CD4-positive, alpha-beta T cell treated with Interleukin-12 subunit alpha and Interleukin-12 subunit beta, for 1 hour (primary cell): ENCODE results near the gene RPS6KA5.
"Not testable (repeated sequence)": the region's sequence is repeated elsewhere in the genome, so short reads cannot be mapped to it uniquely, and the experiment has no call there.

Experiments
- DNase-seq: peaks from one replicate; pipeline ENCODE4 v3.0.0-alpha.2; 2020

RPS6KA5 gene

DNA sequence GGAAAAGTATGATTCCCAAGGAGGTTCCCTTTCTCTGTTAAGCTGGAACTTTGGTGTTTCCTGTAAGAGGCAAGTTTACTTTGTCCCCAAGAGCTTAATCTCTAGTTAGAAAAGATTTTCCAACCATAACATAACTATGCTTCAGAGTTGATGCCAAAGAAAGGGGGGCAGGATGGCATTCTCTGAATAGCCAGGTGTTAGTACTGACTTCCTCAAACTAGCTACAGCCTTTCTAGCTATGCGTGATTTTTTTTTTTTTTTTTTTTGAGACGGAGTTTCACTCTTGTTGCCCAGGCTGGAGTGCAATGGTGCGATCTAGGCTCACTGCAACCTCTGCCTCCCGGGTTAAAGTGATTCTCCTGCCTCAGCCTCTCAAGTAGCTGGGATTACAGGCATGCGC lies 204.3 kb downstream of the RPS6KA5 start:
- DNase-seq, result not testable (repeated sequence)

DNA sequence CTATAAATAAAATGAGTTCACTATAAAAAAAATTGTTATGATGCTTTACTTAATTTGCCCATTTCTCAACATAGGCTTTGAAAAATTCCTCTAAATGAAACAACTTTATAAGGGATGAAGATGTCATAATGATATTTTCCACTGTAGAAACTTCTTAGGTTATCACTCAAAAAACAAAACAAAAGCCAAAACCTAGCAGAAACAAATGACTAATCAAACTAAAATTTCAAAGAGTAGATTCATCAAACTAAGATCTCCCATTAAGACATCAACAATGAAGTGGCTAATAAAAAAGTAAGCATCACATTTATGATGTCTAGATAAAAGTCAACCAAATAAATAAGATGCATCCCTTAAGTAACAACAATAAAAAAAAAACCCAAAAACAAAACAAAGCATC lies 207.3 kb downstream of the RPS6KA5 start:
- no peak for DNase-seq

- DNase-seq, result no peak
Observed at GRCh38 chr14:90851327-90852036, 209.0 kb downstream of the RPS6KA5 start.

DNA sequence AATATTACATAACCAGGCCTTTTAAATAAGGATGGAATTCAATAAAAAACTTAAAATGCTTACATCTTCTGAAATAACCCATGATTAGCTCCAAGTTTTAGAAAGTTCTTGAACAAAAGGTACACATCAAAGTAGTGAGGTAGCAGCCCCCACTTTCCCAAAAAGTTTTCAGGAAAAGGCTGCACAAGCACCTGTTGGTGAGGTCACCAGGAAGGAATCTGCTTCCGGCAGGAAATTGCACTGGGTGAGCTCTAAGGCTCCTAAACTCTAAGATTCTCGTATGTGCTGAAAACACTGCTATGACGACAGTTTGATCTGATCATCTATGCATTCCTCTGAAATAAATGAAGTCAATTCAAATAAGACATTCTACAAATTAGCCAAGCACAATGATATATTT lies 210.0 kb downstream of the RPS6KA5 start:
- DNase-seq, result no peak

- DNase-seq, result no peak
Observed at GRCh38 chr14:90849787-90850444, 210.5 kb downstream of the RPS6KA5 start.

- no peak for DNase-seq
Observed at GRCh38 chr14:90848944-90849731, 211.3 kb downstream of the RPS6KA5 start.

GRCh38 chr14:90846511-90846910 lies 213.9 kb downstream of the RPS6KA5 start:
- DNase-seq, result no peak

- DNase-seq, result no peak
Observed at GRCh38 chr14:90844321-90844720, 216.1 kb downstream of the RPS6KA5 start.

DNA sequence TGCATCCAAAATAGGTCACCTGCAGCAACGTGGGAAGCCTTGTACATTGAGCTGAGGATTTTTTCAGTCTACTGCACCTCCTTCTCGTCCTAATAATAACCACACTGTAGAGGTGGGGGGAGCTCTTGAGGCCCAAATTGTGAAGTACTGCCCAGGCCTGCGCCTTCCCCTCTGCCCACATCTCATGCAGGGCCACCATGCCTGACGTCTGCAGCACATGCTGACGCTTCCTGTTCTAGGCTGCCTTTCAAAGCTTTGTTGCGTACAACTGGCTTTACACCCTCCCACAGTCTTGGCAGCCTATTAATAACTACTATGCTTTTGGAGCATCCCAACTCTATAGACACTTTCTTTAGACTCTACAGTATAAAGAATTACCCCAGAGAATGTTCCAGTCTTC lies 217.7 kb downstream of the RPS6KA5 start:
- DNase-seq, result no peak

DNA sequence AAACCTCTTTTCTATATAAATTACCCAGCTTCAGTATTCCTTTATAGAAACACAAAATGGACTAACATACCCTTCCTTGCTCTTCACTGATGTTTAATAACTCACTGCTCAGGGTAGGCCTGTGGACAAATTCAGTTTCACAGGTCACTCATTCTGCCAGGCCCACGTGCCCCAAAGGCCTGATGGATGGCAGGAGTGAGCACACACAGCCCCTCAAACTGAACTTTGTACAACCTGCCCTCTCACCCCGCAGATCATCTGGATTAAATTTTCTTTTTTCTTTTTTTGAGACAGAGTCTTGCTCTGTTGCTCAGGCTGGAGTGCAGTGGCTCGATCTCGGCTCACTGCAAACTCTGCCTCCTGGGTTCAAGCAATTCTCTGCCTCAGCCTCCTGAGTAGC lies 219.8 kb downstream of the RPS6KA5 start:
- DNase-seq, result not testable (repeated sequence)

DNA sequence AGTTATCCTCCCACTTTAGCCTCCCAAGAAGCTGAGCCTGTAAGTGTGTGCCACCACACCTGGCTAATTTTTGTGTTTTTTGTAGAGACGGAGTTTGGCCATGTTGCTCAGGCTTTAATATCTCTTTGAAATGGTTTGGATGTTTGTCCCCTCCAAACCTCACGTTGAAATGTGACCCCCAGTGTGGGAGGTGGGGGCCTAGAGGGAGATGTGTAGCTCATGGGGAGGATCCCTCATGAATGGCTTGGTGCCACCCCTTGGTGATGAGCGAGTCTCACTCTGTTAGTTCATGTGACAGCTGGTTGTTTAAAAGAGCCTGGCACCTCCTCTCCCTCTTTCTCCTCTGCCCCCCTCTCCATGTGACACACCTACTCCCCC lies 220.6 kb downstream of the RPS6KA5 start:
- DNase-seq, result no peak

- DNase-seq, result no peak
Observed at GRCh38 chr14:90839024-90839888, 221.2 kb downstream of the RPS6KA5 start.

GRCh38 chr14:90838531-90838930 lies 221.9 kb downstream of the RPS6KA5 start:
- not testable (repeated sequence) for DNase-seq

GRCh38 chr14:90837355-90837754 lies 223.1 kb downstream of the RPS6KA5 start:
- DNase-seq, result no peak

DNA sequence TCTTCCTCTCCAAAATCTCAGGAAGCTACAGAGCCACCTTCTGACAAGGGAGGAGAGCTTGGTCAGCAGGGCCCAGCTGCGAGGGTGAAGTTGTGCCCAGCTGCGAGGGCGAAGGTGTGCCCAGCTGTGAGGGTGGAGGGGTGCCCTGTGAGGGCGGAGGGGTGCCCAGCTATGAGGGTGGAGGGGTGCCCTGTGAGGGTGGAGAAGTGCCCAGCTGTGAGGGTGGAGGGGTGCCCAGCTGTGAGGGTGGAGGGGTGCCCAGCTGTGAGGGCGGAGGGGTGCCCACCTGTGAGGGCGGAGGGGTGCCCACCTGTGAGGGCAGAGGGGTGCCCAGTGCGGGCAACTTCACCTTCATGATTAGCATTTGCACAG lies 223.8 kb downstream of the RPS6KA5 start:
- DNase-seq, result no peak

DNA sequence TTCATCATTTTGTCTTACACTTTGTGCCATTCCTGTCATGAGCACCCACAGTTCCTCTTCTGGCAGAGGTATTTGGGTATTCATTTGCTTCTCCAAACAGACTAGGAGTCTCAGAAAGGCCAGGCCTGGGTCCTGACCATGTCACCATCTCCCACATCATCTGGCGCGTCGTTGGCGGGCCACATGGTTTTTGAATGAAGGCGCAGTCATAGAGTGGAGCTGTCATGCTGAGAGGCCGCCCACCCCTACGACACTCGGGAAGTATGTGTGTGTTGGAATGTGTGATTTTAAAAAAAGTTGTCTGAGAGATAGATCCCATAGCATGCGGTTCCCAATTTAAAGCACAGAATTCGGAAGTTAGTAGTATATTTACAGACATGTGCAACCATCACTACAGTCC lies 228.6 kb downstream of the RPS6KA5 start:
- DNase-seq, result no peak

DNA sequence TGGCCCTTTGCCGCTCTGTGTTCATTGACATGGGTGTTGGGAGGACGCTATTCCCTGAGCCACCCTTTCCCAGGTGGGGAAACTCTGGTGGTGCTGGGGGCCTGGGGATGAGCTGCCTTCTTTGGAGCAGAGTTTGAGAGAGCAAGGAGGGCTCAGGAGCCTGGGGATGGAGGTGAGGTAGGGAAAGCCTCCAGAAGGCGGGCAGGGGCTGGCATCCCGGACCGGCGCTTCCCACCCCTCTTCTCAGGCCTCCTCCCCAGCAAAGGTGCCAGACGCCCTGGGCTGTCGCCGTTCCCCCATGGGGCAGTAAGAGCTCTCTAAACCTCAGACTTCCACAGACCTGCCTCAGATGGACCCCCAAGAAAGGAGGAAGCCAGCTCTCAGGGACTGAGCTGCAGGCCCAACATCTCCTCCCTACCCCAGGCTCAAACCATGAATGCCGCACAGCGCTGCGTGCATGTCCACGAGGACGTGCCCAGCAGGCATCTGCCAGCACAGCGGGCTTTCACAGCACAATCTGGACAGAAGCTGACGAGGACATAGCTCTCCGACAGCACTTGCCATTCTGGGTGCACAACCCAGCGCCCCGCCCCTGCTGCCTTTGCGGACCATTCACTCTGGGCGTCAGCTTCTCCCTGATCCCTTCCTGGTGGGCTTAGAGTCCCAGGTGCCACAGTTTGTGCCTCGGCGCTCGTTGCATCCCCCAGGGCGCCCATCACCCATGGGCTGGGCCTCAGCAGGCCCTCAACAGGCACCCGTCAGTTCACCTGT lies 229.3 kb downstream of the RPS6KA5 start:
- DNase-seq, result no peak

GRCh38 chr14:90829677-90830076 lies 230.8 kb downstream of the RPS6KA5 start:
- no peak for DNase-seq

DNA sequence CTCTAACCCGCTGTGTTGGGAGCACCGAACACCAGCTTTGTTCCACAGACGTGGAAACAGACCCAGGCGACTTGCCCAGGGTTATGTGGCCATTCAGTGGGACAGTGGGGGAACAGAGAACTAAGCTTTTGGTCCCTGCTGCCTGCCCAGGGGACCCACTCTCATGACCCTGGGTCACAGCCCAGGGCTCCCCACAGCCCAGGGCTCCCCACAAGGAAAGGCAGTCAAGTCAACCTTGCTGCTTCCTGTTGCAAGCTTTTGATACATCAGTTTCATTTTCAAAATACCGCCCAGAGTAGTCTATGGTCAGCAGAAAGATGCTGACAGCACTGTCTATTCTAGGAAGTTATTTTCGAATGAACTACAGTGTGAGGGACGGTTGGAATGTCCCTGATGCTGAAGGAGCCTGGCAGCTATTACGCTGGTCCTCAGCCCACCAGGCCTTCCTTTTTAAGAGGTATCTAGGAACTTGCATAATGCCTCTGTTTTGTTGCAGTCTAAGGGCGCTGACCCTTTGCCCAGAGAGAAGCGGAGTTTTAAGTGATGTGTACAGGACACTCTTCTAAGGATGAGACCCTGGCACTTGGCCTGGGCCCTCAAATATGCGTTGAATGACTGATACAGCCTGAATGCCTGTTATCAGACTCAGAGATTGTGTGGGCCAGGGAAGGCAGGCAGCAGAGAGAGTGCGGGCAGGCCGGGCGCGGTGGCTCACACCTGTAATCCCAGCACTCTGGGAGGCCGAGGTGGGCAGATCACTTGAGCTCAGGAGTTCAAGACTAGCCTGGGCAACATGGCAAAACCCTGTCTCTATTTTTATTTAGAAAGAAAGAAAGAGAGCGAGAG lies 231.6 kb downstream of the RPS6KA5 start:
- peak; percentile 60 for DNase-seq

DNA sequence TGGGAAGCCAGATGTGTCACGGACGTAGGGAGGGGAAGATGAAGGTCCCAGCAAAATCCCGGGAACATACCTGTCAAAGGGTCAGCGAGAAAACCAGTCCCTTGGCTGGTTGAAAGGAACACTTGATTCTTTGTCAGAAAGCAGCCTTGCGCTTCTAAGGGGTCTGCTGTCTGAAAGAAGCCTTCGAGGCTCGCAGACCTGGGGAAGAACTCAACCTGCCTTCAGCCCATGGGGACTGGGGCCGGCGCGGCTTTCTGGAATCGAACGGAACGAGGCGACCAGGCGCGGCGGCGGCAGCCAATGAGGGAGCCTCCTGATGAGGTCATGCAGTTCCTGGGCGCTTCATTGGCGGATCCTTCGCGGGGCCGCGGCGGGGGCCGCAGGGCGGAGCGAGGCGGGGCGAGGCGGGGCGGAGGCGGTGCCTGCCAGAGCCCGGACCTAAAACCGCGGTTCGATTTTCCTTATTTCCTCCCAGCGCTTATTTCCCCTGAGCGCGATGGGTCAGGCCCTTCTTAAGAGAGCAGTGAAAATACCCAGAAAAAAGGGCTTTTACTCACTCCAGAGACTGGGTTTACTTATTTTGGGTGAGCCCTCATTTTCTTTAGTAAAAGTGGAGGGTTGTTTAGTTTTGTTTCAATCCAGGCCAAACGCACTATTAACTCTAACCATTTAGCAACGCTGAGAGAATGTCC lies 232.4 kb downstream of the RPS6KA5 start:
- DNase-seq, result peak; percentile 93

DNA sequence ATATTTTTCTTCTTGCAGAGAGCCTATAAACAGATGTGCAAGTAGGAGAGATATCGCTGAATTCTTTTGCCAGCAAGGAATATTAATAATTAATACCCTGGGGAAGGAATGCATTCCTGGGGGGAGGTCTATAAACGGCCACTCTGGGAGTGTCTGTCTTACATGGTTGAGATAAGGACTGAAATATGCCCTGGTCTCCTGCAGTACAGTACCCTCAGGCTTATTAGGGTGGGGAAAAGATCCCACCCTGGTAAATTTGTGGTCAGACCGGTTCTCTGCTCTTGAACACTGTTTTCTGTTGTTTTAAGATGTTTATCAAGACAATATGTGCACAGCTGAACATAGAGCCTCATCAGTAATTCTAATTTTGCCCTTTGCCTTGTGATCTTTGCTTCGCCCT lies 236.9 kb downstream of the RPS6KA5 start:
- DNase-seq, result not testable (repeated sequence)
